NCI-H1436 (cell line): ENCODE results near the gene NR6A1.

ENCODE experiments used
- DNase-seq: peaks from one replicate; lab custom pipeline; 2025; lab: John Stamatoyannopoulos, UW

Gene NR6A1

DNA sequence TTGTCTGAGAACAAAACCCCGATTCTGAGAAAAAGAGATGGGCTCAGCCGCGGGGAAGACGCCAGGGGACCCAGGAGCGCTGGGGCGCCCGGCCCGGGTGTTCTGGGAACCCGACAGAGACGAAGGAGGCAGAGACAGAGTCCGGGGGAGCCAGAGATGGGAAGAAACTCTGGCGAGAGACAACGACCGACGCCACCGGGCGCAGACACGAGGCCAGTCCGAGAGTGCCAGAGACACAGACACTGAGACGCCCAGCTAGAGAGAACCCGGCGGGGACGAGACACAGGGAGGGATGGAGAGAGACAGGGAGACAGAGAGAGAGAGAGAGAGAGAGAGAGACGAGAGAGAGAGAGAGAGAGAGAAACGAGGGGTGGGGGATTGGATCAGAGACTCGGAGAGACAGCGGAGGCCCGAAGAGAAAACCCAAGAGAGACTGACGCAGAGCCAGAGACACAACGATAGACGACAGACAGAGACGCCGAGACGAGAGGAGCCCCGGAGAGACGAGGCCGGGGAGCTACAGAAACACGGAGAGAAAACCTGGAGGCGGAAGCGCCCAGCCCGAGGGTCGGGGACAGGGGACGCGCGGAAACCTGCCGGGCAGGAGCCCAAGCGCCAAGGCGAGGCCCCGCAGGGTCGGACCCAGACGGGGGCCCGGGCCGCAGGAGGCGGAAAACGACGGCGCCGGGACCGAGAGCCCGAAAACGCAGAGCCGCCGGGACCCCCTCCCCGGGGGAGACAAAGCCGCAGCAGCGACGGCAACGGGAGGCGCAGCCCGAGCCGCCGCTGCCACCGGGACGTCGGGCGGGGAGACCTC, 267.2 kb downstream of the NR6A1 start:
- DNase-seq: no peak

DNA sequence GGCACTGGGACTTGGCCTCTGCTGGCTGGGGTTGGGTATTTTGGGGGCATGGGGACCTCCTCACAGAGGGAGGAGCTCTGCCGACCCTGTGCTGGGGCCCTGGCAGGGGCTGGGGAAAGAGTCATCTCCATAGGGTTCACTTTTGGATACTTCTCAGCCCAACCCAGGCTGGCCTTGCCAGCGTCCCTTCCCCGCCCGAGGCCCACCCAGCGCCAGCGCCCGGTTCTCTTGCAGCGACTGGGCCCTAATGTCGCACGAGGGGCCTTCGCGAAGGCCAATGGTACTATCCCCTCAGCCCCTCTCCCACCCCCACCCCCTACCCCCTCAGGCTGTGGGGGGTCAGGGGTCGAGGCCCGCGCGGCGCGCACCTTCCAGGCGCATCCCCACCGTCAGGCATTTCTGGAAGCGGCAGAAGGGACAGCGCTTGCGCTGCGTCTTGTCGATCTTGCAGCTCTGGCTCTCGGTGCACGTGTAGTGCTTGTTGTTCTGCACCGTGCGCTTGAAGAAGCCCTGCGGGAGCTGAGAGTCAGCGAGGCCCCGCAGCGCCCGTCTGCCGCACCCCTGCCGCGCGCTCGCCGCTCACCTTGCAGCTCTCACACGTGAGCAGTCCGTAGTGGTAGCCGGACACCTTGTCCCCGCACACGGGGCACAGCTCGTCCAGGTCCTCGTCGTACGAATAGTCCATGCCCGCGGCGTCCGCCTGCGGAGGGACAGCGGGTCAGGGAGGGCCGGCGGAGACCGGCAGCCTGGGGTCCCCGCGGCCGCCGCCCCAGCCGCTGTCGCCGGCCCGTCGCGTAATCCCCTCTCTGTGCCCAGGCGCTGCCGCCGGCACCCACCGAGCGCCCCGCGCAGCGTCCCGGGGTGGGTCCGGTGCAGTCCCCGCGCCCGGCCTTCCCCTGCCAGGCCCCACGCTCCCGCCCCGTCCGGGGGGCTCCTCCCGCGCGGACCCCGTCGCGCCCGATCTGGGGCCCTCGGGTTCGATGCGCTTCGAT, 268.1 kb downstream of the NR6A1 start:
- DNase-seq: no peak

DNA sequence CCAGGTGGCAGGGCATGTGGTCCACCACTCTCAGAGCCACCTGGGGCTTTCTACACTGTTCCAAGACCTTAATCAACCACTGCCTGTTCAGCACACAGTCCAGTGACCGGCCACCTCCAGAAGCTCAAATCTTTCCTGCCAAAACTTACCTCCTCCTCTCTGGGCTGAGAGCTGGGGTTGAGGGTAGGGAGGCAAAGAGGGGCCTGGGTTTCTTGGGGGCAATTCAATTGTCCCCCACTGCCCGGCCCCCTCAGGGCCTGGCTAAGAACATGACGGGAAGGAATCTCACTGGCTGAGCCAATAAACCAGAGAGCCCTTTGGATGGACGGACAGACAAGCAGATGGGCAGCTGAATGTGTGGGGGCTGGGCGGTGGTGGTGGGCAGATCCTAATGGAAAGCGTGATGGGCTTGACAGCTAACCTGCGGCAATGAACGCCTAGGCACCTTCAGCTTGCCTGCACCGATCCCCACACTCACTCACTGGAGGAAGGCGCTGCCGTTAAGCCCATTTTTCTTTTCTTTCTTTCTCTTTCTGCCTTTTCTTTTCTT, 269.3 kb downstream of the NR6A1 start:
- no peak for DNase-seq

DNA sequence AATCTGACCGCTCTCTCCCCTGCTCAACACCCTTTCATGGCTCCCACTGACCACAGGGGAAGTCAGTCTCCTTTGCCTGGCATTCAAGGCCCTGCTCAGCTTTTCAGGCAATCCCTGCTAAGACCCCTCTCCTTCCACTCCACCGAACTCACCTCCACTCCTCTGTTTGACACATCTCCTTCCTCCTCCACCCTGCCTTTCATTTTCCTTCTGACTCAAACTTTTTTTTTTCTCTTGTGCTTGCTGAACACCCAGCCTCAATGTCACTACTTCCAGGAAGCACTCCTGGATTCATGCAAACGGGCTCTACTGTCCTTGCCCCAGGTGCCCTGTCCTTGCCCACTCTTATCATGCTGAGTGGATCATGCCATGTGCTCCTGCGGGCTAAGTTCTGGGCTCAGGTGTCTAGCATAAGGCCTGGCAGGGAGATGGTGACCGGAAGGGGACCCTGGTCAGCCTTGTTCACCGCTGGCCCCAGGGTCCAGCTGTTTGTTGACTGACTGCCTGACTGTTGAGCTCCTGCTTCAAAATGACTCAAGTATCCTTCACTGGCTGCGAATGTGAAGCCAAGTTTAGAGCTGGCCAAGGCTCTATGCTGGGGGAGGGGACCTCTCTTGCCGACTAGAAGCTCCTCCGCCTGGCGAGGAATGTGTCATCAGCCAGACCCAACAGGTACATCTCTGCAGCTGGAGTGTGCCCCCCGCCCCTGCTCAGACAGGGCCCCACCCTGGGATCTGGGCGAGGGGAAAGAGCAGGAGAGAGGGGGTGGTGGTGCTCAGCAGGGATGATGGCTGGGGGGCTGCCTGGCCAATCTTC, 270.1 kb downstream of the NR6A1 start:
- DNase-seq: no peak

DNA sequence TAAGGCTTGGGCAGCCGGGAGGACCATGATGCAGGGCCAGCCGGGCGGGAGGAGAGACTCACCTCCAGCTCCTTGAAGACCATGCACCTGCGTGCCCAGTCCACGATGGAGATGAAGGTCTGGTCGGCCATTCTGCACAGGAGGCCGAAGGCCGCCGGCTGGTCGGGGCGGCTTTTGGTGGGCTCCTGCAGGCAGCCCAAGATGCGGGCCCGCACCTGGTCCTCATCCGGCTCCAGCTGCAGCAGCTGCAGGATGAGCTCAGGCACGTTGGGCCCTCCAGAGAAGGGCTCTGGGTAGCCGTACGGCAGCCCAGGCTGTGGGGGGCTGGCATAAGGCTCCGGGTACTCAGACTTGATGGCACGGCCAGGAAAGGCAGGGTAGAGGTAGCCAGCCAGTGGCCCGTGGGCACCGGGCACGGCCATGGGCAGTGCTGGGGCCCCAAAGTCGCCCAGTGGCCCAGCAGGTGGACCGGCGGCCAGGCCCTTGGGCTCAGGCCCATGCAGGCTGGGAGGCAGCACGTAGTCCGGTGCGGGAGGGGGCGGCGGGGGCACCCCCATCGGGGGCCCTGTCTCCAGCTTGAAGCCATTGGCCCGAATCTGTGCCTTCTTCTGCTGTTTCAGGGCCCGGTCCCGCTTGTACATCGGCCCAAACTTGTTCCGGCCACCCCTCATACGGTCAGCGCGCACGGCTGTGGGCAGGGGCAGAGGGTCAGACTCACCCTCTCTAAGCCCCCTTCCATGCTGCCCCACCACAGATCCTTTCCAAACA, 270.9 kb downstream of the NR6A1 start:
- no peak for DNase-seq

DNA sequence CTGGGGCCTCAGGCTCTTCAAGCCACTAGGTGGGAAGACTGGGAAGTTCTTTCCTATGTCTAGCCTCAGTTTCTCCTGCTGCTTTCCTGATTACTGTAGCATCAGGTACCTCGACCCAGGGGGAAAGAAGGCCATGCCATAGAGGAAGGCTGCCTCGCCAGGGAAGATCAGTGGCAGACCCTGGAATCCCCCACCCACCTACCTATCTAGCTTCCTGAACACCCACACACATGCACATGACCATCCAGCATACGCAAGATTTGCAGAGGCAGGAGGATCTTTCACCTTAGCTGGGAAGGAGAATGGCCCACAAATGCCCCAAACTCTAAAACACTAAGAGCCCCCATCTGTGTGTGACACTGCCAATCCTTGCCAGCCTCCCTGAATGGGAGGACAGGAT, 271.9 kb downstream of the NR6A1 start:
- no peak for DNase-seq

DNA sequence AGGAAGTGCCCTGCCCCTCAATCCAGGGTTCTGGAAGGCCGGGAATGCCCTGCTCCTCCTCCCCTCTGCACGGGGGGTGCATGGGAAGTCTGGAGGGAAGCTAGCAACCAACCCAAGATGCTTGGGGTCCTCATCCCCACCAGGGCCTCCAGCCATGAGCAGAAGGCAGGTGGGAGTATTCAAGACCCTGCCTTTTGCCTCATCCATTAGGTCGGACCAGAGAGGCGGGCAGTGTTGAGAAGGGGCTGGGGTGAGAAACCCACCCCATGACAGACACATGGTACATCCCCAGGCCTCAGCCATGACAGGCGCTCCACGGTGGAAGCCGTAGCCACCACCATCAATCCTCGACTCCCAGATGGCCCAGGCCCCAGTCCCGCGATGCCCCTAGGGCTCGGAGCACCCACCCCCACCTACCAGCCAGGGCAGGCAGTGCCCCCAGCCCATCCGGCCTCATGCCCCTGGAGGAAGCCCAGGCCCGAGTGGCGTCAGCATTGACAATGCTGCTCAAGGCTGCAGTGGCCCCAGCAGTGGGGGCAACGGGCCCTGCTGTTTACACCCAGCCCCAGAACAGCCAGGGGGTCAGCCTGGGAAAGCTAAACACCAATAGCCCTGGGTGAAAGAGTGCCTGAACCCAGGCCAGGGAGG, 272.5 kb downstream of the NR6A1 start:
- DNase-seq: no peak

DNA sequence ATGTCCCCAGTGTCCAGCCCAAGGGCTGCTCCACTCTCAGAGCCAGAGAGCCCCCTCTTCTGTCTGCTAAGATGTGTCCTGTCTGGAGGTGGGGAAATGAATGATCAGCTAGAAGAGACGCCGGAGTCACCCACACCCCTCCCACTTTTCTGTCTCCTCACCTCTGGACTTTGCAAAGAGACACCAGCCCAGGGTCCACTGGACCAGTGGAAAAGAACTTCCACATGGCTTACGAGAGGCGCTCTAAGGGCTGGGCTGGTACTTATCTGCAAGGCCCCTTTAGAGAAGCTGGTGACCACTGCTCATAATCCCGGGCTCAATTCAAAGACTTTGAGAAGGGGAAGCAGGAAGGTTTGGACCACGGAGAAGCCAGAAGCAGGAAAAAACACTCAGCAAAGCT, 273.1 kb downstream of the NR6A1 start:
- no peak for DNase-seq

DNA sequence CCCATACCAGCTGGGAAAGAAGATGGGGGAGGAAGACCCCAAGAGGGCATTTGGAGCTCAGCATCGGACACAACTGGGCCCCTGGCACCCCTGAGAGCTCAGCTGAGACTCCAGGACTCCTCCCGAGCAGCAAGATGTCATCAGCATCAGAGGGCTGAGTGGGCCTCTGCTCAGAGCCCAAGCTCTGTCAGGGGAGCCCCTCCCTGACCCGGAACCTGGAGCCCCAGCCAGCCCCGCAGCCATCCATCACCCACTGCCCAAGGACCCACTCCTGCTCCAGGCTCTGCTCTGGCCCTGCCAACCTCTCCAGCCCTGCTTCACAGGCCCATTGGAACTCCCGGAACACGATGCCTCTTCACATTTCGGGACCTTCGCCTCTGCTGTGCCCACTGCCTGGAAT, 273.7 kb downstream of the NR6A1 start:
- no peak for DNase-seq

DNA sequence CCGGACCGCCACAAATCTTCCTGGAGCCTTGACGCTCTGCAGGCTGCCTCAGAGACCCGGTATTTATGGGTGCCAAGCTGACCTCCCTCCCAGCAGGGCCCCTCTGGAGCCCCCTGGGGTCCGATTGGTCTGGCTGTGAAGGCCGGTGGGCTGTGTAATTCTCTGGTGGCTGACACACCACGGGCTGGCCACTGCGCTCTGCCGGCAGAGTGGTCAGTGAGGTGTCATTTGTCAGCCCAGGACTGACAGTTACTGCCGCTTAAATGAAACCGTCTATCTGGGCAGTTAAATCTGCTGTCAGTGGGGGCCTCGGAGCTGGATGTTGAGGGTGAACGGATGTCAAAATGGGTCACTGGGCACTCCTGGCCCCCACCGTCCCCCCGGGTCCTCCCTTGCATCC, 274.6 kb downstream of the NR6A1 start:
- no peak for DNase-seq

DNA sequence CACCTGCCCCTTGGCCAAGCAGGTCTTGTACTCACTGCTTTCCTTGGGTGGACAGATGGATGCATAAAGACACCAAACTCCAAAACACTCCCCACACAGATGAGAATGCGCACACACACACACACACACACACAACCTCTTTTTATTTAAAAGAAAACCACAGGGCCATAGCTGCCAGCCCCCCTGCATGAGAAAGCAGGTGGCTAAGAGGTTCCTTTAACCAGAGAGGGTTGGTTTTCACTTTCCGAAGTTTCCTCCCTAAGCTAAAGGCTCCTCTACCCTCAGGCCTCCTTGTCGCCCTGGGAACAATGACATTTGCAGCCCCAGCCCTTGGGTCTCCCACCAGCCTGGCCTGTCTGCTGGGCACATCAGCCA, 275.0 kb downstream of the NR6A1 start:
- no peak for DNase-seq

DNA sequence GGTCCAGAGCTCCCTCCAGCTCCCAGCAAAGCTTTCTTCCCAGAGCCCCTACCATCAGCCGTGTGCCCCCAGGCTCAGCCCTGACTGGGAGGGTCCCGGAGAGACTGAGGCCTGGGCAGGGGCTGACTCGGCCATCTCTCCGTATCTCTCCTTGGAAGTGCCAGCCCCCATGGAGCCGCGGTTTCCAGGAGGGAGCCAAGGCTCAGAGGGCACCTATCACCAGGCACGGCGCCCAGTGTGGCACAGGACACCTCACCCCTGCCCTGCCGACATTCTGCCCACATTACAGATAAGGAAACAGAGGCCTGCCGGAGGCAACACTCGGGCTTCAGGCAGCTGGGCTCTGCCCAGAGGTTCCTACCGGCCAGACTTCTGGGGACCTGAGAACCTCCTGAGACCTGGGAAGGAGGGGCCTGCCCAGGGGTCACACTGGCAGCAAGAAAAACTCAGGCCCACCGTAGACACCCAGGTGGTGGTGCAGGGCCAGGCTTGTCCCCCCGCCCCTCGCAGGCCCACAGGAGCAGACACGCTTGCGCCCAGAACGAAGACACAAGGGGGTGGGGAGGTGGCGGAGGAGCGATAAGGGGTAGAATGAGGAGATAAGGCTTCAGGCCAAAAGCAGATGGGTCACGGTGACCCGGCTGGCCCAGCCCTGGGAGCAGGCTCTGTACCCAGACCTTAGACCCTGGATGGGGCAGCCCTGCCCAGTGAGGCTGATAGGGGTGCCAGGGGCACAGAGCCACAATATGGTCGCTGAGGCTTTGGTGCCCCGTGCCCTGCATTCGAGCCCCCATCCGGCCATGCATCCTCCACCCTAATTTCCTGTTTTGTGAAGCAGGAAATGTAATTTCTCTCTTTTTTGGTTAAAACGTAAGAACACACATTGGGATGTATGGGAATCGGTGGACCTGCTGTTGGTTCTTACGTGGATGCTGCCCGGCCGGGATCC, 275.7 kb downstream of the NR6A1 start:
- no peak for DNase-seq

DNA sequence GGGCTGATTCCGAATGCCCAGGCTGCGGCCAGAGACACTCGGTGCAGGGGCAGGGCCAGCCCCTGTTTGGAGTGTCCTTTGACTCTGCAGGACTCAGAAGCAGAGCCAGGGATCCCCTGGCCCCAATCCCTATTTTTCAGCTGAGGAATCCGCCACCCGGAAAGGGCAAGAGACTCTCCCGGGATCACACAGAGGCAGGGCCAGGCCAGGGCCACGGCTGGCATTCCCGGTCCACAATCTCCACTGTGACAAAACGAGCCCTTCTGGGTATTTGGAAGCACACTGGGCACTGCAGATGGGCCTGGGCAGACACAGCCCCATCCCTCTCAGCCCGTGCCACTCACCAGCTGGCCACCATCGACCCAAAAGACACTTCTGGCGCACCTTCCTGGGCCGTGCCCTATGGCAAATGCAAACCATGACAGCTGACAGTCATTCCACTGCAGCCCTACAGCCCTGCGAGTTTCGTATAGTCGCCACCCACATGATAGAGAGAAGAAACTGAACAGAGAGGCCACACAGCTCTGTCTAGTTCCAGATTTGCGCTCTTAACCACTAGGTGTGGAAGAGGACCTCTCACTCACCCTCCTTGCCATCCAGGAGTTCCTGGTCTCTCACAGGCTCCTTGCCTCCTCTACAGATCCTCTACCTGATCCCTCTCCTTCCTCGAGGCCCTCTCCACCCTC, 277.2 kb downstream of the NR6A1 start:
- no peak for DNase-seq

DNA sequence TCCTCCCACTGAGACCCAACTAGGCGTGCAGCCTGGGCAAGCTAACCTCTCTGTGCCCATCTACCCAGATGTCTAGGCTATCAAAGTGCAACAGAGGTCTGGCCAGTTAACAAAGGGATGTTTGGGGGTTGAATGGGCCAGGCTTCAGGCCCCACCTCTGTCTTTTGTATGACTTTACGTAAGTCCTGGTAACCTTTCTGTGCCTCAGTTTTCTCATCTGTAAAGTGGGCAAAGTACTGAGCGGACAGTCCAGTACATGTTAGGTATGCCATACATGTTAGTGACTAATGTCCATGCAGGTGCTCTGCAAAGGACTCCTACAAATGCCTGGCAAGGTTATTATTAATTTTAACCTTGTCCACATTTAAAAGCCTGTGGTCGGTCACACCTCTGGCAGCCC, 277.9 kb downstream of the NR6A1 start:
- DNase-seq: no peak

DNA sequence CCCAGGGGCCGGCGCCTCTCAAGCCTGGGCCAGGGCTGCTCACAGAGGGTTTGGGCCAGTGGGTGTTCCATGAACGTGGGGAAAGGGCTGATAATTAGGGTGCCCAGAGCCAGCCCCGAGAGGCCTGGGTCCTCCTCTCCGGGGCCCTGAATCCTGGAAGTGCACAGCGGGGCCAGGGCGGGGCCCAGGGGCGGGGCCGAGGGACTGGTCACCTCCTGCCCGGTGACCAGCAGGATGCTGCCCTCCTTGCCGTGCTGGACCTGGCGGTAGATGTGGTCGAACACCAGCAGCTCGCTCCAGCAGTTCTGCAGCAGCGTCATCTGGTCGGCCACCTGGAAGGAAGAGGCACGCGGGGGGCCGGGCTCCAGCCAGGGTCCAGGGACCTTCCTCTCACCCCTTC, 278.3 kb downstream of the NR6A1 start:
- no peak for DNase-seq

DNA sequence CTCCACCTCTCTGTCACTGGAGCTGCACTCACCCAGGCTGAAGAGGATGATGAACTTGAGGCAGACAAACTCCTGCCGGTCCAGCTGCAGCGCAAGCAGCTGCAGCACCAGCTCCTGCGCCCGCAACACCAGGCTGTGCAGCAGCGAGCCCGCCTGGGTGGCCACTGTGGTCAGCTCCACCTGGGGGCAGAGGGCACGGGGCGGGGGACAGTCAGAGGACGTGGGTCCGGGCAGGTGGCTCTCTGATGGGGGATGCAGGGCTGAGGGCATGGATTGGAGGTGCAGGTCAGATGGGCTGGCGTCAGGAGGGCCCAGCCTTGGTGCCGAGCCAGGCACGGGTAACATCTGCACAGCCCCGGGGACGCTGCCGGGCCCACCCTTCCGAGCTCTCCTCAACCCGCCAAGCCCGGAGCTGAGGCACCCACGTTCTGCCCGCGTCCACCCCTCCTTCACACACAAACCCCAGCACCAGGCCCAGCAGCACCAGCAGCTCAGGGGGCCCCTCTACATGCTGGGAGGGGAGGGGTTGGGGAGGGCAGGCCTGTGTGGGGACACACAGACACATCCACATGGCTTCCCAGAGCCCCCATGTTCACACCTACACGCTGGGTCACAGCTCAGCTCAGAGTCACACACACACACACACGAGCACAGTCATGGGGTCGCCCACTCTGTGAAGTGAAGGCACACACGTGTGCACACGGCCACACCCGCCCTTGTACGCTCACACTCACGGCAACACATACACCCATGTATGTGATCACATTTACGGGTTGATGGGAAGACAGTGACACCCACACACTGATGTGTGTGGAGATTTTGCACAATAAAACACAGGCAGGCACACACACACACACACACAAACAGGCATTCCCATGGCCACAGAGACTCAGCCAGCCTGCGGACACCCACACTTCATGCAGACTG, 279.8 kb downstream of the NR6A1 start:
- DNase-seq: no peak

DNA sequence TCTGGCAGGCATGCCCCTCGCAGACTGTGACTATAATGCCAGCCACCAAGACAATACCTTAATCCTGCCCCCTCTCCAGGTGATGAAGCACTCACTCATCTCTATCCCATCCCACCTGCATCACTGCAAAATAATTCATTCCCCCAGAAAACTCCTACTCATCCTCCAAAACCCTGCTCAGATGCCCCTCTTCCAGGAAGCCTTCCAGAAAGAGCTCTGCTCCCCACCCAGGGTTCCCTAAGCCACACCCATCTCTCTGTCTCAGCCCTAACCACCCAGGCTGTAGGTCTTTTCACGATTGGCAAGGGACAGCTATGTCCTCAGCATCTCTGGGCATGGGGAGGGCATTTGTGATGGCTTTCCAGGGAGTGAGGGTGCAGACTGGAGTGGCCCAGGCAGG, 281.1 kb downstream of the NR6A1 start:
- no peak for DNase-seq

DNA sequence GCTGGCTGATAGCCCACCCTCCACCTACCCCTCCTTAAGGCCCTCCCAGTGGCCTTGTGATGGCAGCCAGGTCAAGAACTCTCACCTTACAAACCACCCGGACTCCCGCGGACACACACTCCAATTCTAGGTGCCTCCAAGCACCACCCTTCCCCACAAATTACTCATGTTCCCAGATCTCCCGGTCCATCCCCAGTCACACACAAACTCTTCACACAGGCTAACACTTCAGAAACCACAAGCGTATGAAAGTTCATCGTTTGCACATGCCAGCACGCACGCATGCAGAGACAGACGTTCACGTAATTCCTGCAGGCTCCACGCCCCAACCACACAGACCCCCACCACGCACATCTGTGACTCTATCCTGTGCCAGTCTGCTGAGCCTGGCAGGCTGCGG, 281.9 kb downstream of the NR6A1 start:
- no peak for DNase-seq
